ENCODE measurements around the gene GTF2H1.

GRCh38 chr11:18307461-18308139, 14.8 kb upstream of the GTF2H1 start:
- TF ChIP-seq ZNF274 (IDR thresholded peaks at IDR 0.05; ENCODE audit: low read depth, low read length) (no peak), YY1 (IDR thresholded peaks at IDR 0.05; ENCODE audit: insufficient read depth, insufficient read length) (no peak), SUZ12 (IDR thresholded peaks at IDR 0.05; ENCODE audit: extremely low read depth, insufficient read depth, insufficient read length) (no peak)

Data from NT2/D1 (cell line).